ENCODE measurements around the gene LRIG3. TPM values are rescaled to one million over a fixed set of nuclear protein-coding genes. Genes with fewer than 3 reads are reported as not detected.

LRIG3 gene
- total and polyA plus RNA-seq, 2 donors (not counting 3 experiments of a cell fraction or from before 2014, with no cell fraction given): 55.5 to 55.7 TPM

- dilution Hi-C loops (cut with MboI; ENCODE audit: extremely low pct_ligation_motif_present, low sequenced_read_pairs): no loop called here
Measured at GRCh38 chr12:58969237-58969636, 48.9 kb upstream of the LRIG3 start.

More at GRCh38 chr12:58969237-58969636, 48.9 kb upstream of the LRIG3 start:
- no peak overlapping the region for H3K4me3 ChIP-seq (replicated peaks in 1 of 3; ENCODE audit: insufficient read depth in 1 of 3, low read depth in 1 of 3, low read length in 3 of 3)
- no peak overlapping the region for H3K27ac ChIP-seq (ENCODE audit: insufficient read depth, low read depth, low read length)
- intact Hi-C loops (cut with micrococcal nuclease): no loop called here
- H3K27me3 ChIP-seq (ENCODE audit: control insufficient read depth in 2 of 2, insufficient read depth in 2 of 2, low read length in 2 of 2): no peaks in the 10 kb centered on the region
- H3K9ac ChIP-seq (replicated peaks; ENCODE audit: extremely low read depth, insufficient read depth, low read length): no peak overlapping the region
- no peaks in the 10 kb centered on the region for H3K79me2 ChIP-seq (ENCODE audit: control insufficient read depth, insufficient read depth, low read length)
- no peaks in the 10 kb centered on the region for H3K9me3 ChIP-seq (replicated peaks; ENCODE audit: control insufficient read depth, insufficient read depth, low read length)
- no peaks in the 10 kb centered on the region for H3K9me1 ChIP-seq (replicated peaks; ENCODE audit: control insufficient read depth, extremely low read depth, insufficient read depth, low read length)
- H3K4me1 ChIP-seq (ENCODE audit: control insufficient read depth, extremely low read depth, insufficient read depth, low read length): no peaks in the 10 kb centered on the region
- H4K20me1 ChIP-seq (replicated peaks; ENCODE audit: control insufficient read depth, extremely low read depth, insufficient read depth, low read length): no peaks in the 10 kb centered on the region
- FAIRE-seq (no peak), DNase-seq (ENCODE audit: low read depth, low spot score) (no peak)
- ChIA-PET POLR2A (no interaction called here), CTCF (interaction anchor here (1.0 to 1.6 kb wide), 3 partner anchors 9 to 36 kb away, joined by 3 to 4 read pairs (median 3); no protein-coding TSS in a partner anchor)
- TF ChIP-seq FOS (IDR thresholded peaks at IDR 0.05; ENCODE audit: borderline replicate concordance, insufficient read depth, low read length) (no peak), EZH2 (IDR thresholded peaks at IDR 0.05; ENCODE audit: borderline replicate concordance, low read depth, low read length, severe bottlenecking) (no peak), GATA2 (IDR thresholded peaks at IDR 0.05; ENCODE audit: insufficient read depth, insufficient read length, low read depth, low read length) (no peak), JUN (IDR thresholded peaks at IDR 0.05; ENCODE audit: borderline replicate concordance, insufficient read depth, insufficient read length, low read depth) (no peak), MYC (IDR thresholded peaks at IDR 0.05; ENCODE audit: low read depth, low read length) (no peak), POLR2AphosphoS5 (IDR thresholded peaks at IDR 0.05; ENCODE audit: insufficient read depth, low read depth, low read length) (no peak), POLR2A (IDR thresholded peaks at IDR 0.05; ENCODE audit: low read depth, low read length) (no peak)
- TF ChIP-seq, protein P1, sequence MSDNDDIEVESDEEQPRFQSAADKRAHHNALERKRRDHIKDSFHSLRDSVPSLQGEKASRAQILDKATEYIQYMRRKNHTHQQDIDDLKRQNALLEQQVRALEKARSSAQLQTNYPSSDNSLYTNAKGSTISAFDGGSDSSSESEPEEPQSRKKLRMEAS (IDR thresholded peaks at IDR 0.05; ENCODE audit: insufficient read depth, insufficient read length): no peak
- TF ChIP-seq, protein P2, sequence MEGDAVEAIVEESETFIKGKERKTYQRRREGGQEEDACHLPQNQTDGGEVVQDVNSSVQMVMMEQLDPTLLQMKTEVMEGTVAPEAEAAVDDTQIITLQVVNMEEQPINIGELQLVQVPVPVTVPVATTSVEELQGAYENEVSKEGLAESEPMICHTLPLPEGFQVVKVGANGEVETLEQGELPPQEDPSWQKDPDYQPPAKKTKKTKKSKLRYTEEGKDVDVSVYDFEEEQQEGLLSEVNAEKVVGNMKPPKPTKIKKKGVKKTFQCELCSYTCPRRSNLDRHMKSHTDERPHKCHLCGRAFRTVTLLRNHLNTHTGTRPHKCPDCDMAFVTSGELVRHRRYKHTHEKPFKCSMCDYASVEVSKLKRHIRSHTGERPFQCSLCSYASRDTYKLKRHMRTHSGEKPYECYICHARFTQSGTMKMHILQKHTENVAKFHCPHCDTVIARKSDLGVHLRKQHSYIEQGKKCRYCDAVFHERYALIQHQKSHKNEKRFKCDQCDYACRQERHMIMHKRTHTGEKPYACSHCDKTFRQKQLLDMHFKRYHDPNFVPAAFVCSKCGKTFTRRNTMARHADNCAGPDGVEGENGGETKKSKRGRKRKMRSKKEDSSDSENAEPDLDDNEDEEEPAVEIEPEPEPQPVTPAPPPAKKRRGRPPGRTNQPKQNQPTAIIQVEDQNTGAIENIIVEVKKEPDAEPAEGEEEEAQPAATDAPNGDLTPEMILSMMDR (IDR thresholded peaks at IDR 0.05; ENCODE audit: extremely low read depth in 1 of 2, insufficient read depth in 1 of 2, low read depth in 1 of 2, low read length in 2 of 2): no peak
- no peak overlapping the region for H2AFZ ChIP-seq (ENCODE audit: low read depth, low read length)
- no peak overlapping the region for H3K4me2 ChIP-seq (ENCODE audit: insufficient read depth, low read length)
- BruUV-seq (replicated peaks): no TSS peak
- H3K36me3 ChIP-seq (ENCODE audit: control insufficient read depth in 2 of 2, extremely low read depth in 1 of 2, insufficient read depth in 2 of 2, low read length in 2 of 2): no peaks in the 10 kb centered on the region

Measured in endothelial cell of umbilical vein (primary cell).